IPS DF 19.7 (cell line): ENCODE data around the gene VIL1.

Source experiments
- DNase-seq: peaks from one replicate; pipeline ENCODE4 v3.0.0-alpha.2; 2013; ENCODE audit warnings: low read depth, low spot score

Gene VIL1

DNA sequence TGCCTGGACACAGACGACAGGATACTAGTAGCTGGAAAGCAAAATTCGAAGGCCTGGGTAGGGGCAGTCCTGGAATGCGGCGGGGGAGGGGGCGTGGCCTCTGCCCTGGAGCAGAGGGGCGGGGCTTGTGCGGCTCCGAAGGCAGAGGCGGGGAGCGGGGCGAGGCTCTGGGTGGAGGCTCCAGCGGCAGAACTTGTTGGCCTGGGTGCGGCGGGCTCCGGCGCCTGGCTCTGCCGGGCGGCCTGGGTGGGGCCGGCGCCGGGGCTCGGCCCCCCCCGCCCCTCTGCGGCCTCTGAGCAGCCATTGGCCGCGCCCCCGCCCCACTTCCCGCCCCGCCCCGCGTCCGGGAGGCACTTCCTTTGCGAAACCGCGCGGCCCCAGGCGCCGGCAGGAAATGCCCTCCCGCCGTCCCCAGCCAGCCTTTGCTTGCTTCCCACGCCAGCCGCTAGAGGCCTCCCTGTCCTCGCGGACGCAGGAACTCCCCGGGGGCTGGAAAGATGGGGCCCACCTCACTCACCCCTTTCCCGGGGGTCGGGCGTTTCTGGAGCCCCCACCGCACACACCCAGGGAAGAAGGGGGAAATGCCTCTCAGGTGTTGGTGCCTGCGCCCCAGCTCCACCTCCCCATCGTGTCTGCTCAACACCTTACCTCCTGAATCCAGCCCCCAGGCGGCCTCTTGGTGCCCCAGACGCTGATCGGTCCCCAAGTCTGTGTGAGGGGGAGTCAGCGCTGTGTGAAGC, 12.5 kb upstream of the VIL1 start:
- DNase-seq, result no peak

DNA sequence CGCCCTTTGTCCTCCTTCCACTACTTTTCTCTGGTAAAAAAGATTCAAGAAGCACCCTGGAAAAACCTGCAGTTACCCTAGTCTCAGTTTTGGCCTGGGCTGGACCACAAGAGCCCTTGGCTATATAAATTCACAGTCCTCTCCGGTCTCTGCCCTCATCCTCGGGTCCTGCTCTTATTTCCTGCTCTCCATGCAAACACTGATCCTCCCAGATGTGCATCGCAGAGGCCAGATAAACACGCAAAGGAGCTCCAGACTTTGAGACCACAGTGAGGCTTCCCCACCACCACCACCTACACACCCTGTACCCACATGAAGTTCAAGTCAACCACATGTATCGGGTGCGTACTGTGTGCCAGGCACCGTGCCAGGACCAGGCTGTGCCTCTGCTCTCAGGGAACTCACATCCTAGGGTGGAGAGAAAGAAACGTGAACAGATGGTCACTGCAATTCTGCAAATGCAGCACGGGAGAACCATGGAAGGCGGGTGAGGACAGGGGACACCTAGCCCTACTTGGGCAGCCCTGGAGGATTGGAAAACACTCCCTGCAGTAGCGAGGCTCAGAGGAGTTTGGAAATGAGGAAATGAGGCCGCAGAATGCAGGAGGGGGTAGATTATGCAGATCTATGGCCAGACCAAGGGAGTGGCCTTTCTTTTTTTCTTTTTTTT, 11.8 kb upstream of the VIL1 start:
- no peak for DNase-seq

DNA sequence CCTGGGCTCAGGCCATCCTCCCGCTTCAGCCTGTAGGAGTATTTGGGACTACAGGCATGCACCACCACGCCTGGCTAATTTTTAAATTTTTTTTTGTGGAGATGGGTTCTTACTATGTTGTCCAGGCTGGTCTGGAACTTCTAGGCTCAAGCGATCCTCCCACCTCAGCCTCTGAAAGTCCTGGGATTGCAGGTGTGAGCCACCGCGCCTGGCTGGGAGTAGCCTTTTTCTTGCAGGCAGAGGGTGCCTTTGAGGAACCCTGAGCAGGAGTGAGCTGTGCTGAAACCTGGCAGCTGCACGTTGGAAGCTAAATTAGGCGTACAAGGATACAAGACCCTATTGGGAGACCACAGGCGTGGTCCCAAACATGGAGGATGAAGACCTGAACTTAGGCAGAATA, 11.2 kb upstream of the VIL1 start:
- no peak for DNase-seq

DNA sequence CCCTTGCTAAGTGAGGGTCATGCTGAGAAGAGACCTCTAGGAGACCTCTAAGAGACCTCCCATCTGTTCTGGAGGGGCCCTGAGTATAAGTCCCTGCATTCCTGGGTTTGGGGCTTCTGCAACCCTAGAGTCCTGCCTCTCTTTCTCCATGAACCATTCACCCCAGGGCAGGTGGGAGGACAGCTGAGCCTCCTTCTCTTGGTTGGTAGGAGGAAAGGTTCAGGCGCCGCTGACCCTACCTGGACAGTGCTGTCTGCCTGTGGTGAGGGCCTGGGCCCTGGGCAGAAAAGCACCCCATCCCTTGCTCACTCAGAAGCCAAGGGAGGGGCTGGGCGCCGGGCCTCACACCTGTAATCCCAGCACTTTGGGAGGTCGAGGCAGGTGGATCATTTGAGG, 604 bp upstream of the VIL1 start:
- no peak for DNase-seq

DNA sequence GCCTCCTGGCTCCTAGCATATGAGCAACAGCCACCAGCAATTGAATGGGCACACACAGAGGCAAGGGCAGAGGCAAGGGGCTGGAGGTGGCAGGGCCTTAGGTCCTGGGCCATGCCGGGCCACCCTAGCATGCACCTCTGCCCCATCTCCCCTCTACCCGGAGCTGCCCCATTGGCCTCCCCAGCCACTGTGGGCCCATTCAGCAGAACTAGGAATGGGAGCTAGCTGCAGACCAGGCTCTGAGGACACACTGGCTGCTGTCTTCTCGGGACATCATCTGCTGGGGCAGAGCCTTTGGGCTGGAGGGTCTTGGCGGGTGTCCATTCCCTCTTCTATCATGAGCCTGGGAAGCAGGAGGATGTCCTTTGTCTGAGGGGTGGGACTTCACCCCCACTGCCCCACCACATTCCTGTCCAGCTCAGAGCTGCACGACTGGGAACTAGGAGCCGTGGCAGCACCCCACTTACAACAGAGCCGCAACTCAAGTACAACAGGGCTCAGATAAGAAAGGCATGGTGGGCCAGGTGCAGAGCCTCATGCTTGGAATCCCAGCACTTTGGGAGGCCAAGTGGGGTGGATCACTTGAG, 800 bp downstream of the VIL1 start:
- DNase-seq, result no peak

DNA sequence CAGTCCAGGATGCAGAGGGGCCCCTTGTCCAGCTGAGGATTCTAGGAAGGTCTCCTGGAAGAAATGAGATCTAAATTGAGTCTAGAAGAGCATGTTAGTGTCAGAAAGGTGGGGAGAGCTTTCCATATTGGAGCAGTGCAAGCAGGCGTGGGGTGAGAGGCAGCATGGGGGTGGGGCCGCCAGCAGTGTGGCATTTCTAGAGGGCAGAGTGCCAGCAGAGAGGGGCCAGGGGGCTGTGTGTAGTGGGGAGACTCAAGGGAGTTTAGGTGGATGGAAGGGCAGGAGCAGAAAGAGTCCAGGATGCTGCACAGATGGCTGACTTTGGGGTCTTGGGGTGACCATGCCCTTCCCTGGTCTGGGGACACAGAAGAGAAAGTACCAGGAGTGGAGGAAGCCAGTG, 2.1 kb downstream of the VIL1 start:
- DNase-seq, result no peak

DNA sequence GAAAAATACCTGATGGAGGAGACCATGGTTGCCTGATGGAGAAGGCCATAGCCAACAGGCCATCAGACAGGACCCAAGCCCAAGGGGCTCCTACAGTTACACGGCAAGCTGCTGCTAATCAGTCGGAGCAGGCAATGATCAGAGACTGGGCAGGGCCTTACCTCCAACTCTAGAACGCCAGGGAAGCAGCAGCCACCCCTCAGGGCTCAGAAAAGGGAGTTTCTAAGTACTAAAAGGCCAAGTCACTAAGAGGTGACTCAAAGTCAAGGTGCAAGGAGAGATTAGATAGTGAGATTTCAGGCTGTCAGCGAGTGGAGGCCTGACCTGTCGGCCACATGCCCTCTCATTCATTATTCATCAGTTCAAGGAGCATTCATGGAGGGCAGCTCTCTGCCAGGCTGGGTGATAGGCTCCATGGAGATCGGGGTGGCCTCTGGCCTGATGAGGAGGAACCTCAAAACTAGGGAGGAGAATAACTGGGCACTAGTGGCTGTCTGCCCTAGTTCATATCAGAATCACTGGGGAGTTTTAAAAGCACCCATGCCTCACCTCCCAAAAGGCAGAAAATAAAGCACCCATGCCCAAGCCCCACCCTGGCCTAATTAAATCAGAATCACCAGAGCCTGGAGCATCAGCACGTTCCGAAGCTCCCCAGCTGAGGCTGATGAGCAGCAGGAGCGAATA, 3.6 kb downstream of the VIL1 start:
- no peak for DNase-seq

DNA sequence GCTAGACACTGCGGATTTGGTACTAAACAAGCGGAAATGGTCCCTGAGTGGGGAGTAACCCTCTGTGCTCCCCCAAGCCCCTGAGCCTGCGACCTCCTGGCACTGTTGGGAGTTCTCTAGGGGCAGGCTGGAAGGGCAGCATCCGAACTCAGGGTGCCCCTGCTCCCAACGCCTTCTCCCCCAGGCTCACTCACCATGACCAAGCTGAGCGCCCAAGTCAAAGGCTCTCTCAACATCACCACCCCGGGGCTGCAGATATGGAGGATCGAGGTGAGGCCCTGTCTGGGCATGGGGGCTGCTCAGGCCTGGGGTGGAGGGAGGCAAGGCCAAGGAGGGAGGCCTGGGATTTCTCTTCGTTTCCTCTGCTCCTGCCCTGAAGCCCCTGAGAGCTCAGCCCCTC, 4.7 kb downstream of the VIL1 start:
- no peak for DNase-seq

DNA sequence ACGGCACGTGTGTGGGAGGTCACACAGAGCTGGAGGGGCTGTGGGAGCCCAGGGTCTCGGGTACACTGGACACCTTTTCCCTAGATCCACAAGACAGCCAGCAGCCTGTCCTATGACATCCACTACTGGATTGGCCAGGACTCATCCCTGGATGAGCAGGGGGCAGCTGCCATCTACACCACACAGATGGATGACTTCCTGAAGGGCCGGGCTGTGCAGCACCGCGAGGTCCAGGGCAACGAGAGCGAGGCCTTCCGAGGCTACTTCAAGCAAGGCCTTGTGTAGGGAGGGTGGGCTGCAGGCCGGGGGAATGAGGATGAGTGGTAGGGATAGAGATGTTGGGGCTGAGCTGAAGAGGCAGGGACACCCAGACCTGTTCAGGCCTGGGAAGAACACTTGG, 6.6 kb downstream of the VIL1 start:
- no peak for DNase-seq

DNA sequence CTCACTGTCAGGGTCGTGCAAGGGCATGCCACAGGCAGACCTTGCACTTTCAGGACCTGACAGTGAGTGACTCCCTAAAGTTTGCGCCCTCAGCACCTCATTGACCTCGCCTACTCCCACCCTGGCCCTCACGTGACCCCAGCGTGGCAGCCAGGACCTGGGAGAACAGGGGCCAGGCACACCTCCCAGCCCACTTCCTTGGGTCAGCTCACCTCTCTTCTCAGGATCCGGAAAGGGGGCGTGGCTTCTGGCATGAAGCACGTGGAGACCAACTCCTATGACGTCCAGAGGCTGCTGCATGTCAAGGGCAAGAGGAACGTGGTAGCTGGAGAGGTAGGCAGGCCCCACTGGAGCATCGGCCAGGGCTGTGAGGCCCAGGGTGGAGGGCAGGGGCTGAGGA, 8.8 kb downstream of the VIL1 start:
- DNase-seq, result no peak

DNA sequence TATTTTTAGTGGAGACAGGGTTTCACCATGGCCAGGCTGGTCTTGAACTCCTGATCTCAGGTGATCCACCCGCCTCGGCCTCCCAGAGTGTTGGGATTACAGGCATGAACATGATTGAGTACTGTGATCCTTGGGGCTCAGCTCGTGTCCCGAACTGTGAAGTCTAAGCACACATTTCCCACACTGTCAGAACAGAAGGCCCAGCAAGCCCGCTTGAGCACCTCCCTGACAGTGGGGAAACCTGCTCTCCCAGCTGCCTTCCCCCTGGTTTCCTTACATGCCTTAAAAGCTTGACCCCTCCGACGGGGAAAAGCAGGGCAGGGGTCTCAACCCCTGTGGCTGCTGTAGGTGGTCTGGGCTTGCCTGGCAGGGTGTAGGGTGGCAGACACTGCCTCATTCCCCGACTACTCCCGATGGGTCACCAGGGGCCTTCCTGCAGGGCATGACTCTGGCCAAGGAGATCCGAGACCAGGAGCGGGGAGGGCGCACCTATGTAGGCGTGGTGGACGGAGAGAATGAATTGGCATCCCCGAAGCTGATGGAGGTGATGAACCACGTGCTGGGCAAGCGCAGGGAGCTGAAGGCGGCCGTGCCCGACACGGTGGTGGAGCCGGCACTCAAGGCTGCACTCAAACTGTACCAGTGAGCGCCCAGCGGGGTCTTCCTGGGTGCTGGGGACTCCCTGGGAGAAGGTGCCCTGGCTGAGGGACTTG, 10.1 kb downstream of the VIL1 start:
- no peak for DNase-seq

DNA sequence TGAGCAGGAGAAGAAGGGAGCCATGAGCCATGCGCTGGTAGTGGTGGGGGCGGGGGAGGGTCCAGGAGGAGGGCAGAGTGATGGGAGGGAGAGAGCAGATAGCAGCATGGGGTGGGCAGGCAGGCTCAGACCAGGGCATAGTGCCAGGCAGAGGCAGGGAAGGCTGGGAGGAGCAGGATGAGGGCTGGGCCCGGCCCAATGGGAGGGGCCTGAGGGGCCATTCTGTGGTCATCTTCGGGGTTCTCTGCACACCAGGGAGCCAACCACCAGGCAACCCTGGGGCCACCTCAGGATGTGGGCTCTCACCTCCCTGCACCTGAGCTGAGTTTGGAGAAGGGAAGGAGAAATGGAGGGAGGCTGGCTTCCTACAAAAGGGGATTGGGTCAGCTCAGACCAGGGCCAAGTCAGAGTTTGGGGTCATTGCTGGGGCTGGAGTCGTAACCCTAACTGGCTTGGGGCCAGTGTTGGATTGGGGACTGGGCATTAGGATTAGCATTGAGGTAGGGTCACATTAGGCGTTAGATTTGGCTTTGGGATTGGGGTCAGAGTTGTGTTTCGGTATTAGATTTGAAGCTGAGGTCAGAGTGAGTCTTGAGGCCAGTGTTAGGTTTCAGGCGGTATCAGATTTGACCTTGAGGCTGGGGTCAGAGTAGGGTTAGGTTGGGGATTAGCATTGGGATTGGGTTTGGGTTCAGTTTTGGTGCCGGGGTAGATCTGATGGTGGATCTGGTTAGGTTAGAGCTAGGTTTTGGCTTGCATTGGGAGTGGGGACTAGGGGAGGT, 11.2 kb downstream of the VIL1 start:
- DNase-seq, result no peak

DNA sequence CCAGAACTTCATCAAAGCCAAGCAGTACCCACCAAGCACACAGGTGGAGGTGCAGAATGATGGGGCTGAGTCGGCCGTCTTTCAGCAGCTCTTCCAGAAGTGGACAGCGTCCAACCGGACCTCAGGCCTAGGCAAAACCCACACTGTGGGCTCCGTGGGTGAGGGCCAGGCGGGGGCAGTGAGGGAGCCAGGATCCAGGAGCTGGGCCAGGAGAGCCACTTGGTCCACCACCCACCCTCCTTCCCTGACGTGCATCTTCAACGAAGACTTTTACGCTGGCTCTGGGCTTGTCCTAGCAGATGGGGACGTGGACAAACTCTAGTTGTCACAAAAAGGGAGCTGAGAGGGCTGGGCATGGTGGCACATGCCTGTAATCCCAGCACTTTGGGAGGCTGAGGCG, 11.8 kb downstream of the VIL1 start:
- DNase-seq, result no peak

DNA sequence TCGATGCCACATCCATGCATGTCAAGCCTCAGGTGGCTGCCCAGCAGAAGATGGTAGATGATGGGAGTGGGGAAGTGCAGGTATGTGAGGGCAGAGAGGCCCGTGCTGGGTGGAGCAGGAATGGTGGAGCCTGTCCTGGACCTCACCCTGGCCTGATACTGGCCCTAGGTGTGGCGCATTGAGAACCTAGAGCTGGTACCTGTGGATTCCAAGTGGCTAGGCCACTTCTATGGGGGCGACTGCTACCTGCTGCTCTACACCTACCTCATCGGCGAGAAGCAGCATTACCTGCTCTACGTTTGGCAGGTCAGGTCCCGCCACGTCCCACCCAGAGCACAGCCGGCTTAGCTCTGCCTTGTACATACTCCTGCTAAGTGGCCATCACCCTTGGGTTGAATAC, 13.0 kb downstream of the VIL1 start:
- DNase-seq, result no peak

DNA sequence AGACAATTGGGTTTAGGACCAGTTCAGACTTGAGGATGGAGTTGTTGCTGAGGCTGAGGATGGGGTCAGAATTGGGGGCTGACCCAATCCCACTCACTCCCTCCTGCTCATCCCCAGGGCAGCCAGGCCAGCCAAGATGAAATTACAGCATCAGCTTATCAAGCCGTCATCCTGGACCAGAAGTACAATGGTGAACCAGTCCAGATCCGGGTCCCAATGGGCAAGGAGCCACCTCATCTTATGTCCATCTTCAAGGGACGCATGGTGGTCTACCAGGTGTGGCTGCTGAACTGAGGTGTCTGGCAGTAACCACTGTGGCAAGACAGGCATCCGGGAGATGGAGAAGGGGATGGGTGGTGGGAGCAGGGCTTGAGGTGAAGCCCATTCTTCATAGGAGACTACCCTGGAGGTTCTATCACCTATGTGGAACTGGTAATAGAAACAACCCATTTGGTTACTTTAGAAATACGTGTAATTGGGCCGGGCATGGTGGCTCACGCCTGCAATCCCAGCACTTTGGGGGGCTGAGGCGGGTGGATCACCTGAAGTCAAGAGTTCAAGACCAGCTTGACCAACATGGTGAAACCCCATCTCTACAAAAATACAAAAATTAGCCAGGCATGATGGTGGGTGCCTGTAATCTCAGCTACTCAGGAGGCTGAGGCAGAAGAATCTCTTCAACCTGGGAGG, 13.9 kb downstream of the VIL1 start:
- DNase-seq, result no peak

DNA sequence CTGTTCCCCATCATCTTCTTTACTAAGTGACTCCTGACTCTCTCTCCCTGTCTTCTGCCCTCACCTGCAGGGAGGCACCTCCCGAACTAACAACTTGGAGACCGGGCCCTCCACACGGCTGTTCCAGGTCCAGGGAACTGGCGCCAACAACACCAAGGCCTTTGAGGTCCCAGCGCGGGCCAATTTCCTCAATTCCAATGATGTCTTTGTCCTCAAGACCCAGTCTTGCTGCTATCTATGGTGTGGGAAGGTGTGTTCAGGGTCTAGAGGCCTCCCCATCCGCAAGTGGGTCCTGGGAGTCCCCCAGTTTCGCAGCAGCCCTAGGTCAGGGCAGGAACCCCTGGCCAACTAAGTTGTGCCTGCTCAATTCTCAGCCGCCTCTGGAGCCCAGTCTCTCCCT, 15.5 kb downstream of the VIL1 start:
- DNase-seq, result no peak

DNA sequence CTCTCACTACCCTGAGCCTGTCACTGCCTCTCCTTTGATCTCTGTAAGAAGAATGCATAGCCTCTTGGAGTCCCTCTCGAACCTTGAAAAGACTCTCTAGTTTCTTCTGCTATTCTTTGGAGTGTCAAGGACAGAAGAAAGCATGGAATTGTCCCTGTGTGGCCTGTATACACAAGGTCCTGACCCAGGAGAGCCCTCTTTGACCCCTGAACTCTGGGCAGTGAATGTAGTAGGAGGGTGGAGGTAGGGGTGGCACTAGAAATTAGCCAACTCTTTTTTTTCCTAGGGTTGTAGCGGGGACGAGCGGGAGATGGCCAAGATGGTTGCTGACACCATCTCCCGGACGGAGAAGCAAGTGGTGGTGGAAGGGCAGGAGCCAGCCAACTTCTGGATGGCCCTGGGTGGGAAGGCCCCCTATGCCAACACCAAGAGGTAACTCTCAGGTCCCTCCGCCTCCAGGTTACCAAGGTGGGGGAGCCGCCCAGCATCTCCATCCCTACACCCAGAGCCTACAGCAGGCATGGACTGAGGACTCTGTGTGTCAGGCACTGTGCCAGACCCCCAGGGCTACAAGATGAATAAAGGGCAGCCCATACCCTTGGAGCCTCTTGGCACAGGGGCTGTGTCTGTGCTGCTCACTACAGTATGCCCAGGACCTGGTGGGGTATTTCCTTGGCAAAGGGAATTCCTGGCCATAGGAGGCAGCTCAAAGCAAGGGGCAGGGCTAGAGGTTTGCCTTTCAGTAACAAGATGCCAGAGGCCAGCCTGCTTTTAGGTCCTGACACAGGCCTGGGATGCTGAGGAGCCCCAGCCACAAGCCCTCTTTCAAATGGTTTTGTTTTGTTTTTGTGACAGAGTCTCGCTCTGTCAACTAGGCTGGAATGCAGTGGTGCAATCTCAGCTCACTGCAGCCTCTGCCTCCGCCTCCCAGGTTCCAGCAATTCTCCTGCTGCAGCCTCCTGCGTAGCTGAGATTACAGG, 16.4 kb downstream of the VIL1 start:
- no peak for DNase-seq

DNA sequence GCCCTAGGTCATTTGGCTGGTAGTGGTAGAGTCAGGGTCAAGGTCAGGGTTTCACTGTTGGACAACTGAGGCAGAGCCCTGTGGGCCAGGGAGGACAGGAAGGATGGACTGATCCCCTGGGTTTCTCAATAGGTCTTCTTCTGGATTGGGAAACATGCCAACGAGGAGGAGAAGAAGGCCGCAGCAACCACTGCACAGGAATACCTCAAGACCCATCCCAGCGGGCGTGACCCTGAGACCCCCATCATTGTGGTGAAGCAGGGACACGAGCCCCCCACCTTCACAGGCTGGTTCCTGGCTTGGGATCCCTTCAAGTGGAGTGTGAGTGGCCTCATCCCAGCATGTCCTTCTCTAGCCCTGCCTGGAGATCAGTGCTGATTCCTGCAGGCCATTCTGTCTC, 18.1 kb downstream of the VIL1 start:
- DNase-seq, result no peak

DNA sequence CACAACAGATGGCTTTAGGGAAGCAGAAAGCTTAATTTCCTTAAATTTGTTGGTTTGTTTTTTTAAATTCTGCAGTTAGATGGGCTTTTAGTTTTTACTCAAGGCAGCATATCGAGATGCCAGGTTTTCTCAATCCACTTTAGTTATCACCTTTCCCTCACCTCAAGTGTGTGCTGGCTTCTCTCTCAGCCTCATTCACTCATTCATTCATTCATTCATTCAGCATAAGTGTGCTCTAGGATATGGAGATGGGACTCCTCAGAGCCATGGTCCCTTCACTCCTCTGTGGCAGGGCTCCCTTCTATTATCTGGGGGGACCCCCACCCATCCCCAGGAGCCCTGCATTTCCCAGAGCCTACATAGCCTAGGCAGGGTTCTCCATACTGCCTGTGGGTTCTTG, 19.0 kb downstream of the VIL1 start:
- no peak for DNase-seq
